GM15510 (cell line): Measurements from ENCODE around the gene ISY1.

Source experiments
- POLR2A ChIP-seq: IDR thresholded peaks from 3 replicates; pipeline ENCODE4 v1.6.1; 2011; ENCODE audit warnings: borderline replicate concordance; ENCODE audit not compliant: insufficient read length; ENCODE audit errors: extremely low read depth

The ISY1 gene

DNA sequence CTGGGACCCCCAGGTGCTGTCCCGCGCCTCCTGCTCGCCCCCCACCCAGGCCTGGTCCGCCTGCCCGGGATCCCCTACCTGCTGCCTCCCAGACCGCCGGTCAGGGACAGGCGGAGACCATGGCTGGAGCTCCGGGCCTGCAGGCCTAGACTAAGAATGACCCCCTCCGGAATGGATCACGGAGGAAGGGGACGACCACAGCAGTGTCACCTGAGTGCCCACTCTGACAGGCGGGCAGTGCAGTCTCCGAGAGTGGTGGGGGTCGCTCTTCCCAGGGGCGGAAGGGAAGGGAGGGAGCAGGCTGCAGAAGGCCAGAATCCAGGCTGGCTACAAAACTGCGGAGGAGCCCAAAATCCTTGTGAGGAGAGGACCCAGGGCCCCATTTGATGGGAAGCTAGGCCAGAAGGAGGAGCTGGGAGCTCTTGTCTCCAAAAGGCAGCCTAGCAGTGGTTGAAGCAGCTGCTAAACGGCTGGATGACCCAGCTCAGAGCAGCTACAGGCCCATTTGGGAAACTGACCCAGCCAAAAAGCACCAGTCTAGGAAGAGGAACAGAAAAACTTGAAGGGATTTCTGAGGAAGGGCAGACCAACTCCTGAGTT lies 38.4 kb downstream of the ISY1 start:
- no peak for TF ChIP-seq POLR2A

DNA sequence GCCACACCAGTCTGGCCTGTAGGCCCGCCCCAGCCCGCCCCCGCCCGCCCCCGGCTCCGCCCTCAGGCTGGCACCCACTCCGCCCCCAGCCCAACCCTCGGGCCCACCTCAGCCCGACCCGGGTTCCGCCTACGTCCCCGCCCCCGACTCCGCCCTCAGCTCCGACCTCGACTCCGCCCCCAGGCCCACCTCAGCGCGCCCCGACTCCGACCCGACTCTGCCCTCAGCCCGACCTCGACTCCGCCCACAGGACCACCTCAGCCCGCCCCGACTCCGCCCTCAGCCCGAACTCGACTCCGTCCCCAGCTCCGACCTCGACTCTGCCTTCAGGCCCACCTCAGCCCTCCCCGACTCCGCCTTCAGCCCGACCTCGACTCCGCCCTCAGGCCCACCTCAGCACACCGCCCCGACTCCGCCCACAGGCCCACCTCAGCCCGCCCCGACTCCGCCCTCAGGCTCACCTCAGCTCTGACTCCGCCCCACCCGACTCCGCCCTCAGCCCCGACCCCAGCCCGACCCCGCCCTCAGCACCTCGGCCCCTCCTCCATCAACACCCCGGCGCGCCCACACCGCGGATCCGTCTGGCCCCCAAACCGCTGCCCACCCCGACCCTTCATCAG lies 39.0 kb downstream of the ISY1 start, which contains the start of gene RAB43:
TSS of gene RAB43 (minus strand) at position 13 of the 620 bp plus-strand sequence. CDS start 315 bp downstream, outside the sequence.
- no peak for TF ChIP-seq POLR2A

DNA sequence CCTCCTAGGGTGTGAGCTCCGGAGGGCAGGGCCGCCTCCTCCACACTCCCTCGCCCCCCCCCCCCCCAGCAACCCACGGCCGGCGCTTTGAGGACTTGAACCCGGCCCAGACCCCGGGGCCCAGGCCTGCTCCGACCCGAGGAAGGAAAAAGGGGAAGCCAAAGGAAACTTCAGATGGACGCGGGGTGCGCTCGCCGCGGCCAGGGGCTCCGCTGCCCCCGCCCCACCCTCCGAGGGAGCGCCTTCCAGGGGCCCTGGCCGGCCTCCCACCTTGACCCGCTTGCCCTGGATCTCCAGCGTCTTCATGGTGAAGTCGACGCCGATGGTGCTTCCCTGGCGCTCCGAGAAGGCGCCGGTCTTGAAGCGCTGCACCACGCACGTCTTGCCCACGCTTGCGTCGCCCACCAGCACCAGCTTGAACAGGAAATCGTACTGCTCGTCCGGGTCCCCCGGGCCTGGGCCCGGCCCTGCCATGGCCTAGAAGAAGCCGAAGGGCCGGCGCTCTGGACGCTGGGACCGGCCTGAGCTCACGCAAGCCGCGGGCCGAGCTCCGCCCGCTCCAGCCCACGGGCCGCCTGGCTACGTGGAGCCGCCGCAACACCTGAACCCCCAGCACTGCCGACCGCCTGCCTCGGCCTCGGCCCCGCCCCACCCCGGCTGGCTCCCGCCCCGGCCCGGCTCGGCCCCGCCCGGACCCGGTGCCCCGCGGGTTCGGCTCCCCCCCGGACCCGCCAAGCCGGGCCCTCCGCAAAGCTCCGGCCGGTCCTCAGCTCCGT lies 39.7 kb downstream of the ISY1 start:
- peak; percentile 49 for TF ChIP-seq POLR2A

GRCh38 chr3:129120254-129121004 lies 40.4 kb downstream of the ISY1 start:
- peak; percentile 67 for TF ChIP-seq POLR2A

- TF ChIP-seq POLR2A, result no peak
These were observed 41.3 kb downstream of the ISY1 start for GRCh38 chr3:129119365-129120100.

- no peak for TF ChIP-seq POLR2A
These were observed 42.1 kb downstream of the ISY1 start for GRCh38 chr3:129118745-129119144.

DNA sequence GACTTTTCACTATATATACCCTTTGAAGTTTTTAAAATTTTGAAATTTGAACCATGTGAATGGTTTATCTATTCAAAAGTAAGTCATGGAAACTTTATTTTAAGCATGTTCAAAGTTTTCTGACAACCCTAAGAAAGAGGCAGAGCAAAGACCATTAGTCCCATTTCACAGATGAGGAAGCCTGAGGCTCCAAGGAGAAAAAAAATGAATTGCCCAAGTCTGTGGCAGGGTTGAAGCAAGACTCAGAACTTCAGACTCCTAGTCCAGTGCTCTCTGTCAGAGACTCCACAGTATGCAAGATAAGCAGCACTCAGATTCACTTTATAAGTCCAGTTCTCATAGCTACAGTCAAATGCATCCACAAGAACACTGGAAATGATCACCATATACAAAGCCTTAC lies 43.7 kb downstream of the ISY1 start:
- no peak for TF ChIP-seq POLR2A

DNA sequence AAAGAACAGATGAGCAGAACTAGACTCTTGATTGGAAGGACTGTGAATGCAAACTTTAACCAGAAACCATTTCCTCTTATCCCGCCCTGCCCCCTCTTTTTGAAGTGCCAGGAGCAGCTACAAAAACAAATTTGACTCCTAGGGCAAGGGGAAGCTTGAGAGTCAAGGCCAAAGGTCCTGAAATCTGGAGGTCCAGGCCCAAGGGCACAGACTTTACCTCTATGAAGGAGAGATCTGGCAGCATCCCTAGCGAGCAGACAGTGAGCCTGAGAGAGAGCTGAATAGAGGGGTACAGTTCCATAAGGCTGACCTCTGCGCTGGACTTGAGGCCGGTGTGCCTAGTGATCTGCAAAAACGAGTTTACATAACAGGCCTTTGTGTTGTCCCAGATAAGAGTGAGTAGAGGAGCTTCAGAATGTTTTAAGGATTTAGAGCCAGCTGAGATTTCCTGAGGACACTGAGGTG lies 44.3 kb downstream of the ISY1 start:
- TF ChIP-seq POLR2A, result no peak

DNA sequence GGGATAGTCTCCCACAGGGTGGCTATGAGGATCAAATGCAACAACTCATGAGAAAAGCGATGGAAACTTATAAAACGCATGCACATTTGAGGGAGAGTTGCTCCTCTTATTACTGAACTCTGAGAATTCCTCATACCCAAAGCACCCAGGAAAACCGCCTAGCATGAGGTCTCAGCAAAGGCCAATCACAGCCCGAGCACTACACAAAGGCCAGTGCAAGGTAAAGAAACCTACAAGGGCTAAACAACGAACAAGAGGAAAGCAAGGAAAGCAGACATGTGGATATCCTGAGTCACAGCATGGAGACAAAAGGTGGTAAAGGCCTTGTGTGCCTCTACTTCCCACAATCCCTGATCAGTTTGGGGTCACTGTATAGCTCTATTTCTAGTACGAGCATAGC lies 46.4 kb downstream of the ISY1 start:
- TF ChIP-seq POLR2A, result no peak

DNA sequence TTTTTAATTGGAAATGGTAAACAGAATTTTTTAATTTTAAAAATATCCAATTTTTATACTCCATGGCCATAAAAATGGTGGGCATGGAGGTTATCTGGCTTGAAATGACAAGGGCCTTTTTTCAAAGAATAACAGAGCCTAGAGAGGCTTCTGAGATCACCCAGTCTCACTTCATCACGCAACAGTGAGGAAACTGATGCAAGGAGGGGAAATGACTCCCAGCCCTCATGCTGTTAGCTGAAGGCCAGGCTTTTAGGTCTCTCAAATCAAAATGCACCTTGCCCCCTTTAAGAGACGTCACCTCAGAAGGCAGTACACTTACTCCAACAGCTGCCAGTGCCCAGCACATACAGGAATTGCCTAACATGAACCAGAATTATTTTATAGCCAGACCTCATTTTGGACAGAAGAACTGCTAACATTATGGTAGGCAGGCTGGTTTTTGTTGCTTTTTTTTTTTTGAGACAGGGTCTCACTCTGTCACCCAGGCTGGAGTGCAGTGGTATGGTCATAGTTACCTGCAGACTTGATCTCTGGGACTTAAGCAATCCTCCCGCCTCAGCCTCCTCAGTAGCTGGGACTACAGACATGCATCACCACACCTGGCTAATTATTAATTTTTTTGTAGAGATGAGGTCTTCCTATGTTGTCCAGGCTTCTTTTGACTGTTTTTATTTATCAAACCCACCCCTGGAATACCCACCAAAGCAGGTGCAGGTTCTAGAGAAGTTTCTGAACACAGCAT lies 48.4 kb downstream of the ISY1 start:
- no peak for TF ChIP-seq POLR2A

DNA sequence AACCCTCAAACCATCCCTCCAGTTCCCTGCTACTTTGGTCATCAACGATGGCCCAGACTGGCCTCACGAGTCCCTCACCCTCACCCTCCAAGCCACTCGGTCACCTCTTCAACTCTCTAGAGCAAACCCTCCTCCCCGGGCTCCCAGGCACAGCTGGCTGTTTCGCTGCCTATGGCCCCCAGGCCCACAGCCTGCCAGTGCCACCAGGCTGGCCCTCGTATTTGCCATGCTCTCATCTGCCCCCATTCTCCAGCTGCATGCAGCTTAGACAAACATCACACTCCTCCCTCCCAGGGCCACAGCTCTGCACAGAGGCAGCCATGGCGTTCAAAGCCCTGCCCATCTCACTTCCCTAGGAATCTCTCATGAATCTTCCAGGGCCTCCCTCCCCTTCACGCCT lies 53.1 kb downstream of the ISY1 start:
- no peak for TF ChIP-seq POLR2A

GRCh38 chr3:129106866-129107565 lies 53.8 kb downstream of the ISY1 start:
- TF ChIP-seq POLR2A, result no peak

DNA sequence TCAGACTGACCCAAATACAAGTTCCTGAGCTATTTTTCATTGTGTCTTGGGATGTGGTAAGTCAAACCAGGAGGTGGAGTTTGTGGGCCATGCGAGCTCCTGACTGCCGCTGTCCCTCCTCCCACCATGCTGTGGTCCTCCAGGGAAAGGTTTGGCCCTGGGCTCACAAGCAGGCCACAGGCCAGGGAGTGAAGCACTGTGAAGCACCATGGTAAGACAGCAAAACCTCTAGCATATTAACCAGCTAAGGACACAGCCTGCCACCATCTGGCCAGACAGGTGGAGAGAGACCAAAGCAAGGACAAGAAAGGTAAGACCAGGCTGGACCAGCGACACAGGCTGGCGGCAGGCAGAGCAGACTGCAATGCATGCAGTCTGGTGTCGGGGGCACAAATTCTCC lies 54.5 kb downstream of the ISY1 start:
- TF ChIP-seq POLR2A, result no peak

DNA sequence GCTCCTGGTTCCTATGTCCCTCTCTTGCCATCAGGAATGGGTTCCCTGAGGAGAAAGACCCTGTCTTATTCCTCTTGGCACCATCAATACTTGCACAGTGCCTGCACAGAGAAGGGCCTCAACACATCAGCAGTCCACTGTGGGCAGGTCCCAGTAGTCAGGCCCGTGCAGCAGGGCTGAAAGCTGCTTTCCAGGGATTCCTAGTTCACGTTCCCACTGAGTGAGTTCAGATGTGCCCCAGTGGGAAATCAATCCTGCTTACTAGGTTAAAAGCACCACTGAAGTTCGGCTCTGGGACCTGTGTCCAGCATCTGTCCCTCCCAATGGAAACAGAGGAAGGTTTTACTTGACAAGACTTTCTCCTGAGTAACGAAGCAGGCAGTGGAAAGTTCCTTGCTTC lies 55.0 kb downstream of the ISY1 start:
- TF ChIP-seq POLR2A, result no peak

GRCh38 chr3:129104498-129105079 lies 56.3 kb downstream of the ISY1 start:
- TF ChIP-seq POLR2A, result no peak
